PC-9 (cell line): ENCODE data around the gene STAT4. TPM values are rescaled to one million over a fixed set of nuclear protein-coding genes. Genes with fewer than 3 reads are reported as not detected.

Experiments
- BruUV-seq: library from RNA; stranded (reverse); fragments of 400-500 nt; replicated peaks from 2 replicates; lab custom pipeline; 2021; lab: Mats Ljungman, UMichigan
- CTCF ChIA-PET: fragments of 300-600 bp; sonication (Branson Sonifier 250); formaldehyde crosslinking; loops from one replicate; lab custom pipeline; 2022; ENCODE audit warnings: antibody characterized with exemption; lab: Charles Lee
- POLR2A ChIA-PET: fragments of 300-600 bp; sonication (Branson Sonifier 250); formaldehyde crosslinking; loops from one replicate; lab custom pipeline; 2022; ENCODE audit warnings: antibody characterized with exemption; ENCODE audit not compliant: unreplicated experiment; lab: Charles Lee
- DNase-seq, 2 experiments: peaks; one replicate each; pipeline versions ENCODE4 v3.0.0 to v3.0.0-alpha.2; 2015 to 2022; ENCODE audit warnings: mixed read lengths in 1 of 2
- H2AFZ ChIP-seq: fragments of 200-600 bp; sonication (generic); 2 replicates; pipeline ENCODE4 v1.8.1; 2017; ENCODE audit warnings: antibody characterized with exemption
- H3F3A ChIP-seq: fragments of 200-600 bp; sonication (generic); 2 replicates; pipeline ENCODE4 v1.8.1; 2017; ENCODE audit warnings: antibody characterized with exemption, mild to moderate bottlenecking, low read depth; ENCODE audit not compliant: insufficient read depth
- H3K27ac ChIP-seq: fragments of 200-600 bp; sonication (generic); 2 replicates; pipeline ENCODE4 v1.6.1; 2016; ENCODE audit warnings: mixed run types
- H3K27me3 ChIP-seq: fragments of 200-600 bp; sonication (generic); 2 replicates; pipeline ENCODE4 v1.6.1; 2016; ENCODE audit warnings: low read depth, mixed run types; ENCODE audit not compliant: insufficient read depth
- H3K36me3 ChIP-seq: fragments of 200-600 bp; sonication (generic); 2 replicates; pipeline ENCODE4 v1.6.1; 2016; ENCODE audit warnings: low read depth, mixed run types
- H3K4me1 ChIP-seq: fragments of 200-600 bp; sonication (generic); replicated peaks from 2 replicates; pipeline ENCODE4 v1.6.1; 2016; ENCODE audit warnings: mixed run types; ENCODE audit not compliant: insufficient read depth
- H3K4me2 ChIP-seq: fragments of 200-600 bp; sonication (generic); 2 replicates; pipeline ENCODE4 v1.6.1; 2017; ENCODE audit warnings: mixed run types
- H3K4me3 ChIP-seq: fragments of 200-600 bp; sonication (generic); 2 replicates; pipeline ENCODE4 v1.6.1; 2016; ENCODE audit warnings: mixed run types
- H3K79me2 ChIP-seq: fragments of 200-600 bp; sonication (generic); 2 replicates; pipeline ENCODE4 v1.6.1; 2017; ENCODE audit warnings: low read depth, mixed run types
- H3K9me2 ChIP-seq: fragments of 200-600 bp; sonication (generic); 2 replicates; pipeline ENCODE4 v1.8.1; 2017; ENCODE audit warnings: mild to moderate bottlenecking; ENCODE audit not compliant: insufficient read depth
- H3K9me3 ChIP-seq: fragments of 200-600 bp; sonication (generic); 2 replicates; pipeline ENCODE4 v1.8.1; 2016; ENCODE audit warnings: low read depth; ENCODE audit not compliant: insufficient read depth
- H4K20me1 ChIP-seq: fragments of 200-600 bp; sonication (generic); 2 replicates; pipeline ENCODE4 v1.8.1; 2017; ENCODE audit not compliant: insufficient read depth
- CTCF ChIP-seq: fragments of 200-600 bp; sonication (generic); conservative IDR thresholded peaks from 2 replicates; pipeline ENCODE4 v1.6.1; 2017; ENCODE audit warnings: mixed run types, antibody characterized with exemption, mild to moderate bottlenecking, moderate library complexity
- EZH2 ChIP-seq: fragments of 200-600 bp; sonication (generic); IDR thresholded peaks from 2 replicates; pipeline ENCODE4 v1.8.0; 2017; ENCODE audit warnings: antibody characterized with exemption, low read depth
- intact Hi-C: fragments of 100-400 bp; cut with micrococcal nuclease; formaldehyde crosslinking; loops from one replicate; pipeline ENCODE4 v1.10.0; 2022; ENCODE audit not compliant: unreplicated experiment
- total RNA-seq: library from RNA; stranded (reverse); gene quantifications from 2 replicates; pipeline ENCODE4 v1.2.3, GENCODE V29; 2021

The STAT4 gene
- total RNA-seq, 1 experiment from 2014 or later, result 0.70 TPM

- Histone ChIP-seq H3K36me3 (no peaks in the 10 kb centered on the region), H3K27ac (no peak overlapping the region), H3K4me2 (no peak overlapping the region), H3K4me3 (no peak overlapping the region), H2AFZ (no peak overlapping the region), H3K4me1 (no peaks in the 10 kb centered on the region), H4K20me1 (no peaks in the 10 kb centered on the region), H3F3A (no peaks in the 10 kb centered on the region), H3K9me3 (no peaks in the 10 kb centered on the region), H3K9me2 (no peaks in the 10 kb centered on the region), H3K79me2 (no peaks in the 10 kb centered on the region), H3K27me3 (no peaks in the 10 kb centered on the region)
- TF ChIP-seq EZH2 (no peak), CTCF (no peak)
- POLR2A ChIA-PET, result no interaction called here
- CTCF ChIA-PET, result no interaction called here
- DNase-seq, result no peak
- intact Hi-C loops, result no loop called here
- BruUV-seq, result no TSS peak
Observed at GRCh38 chr2:191144217-191144616, 6.6 kb downstream of the STAT4 start.

- POLR2A ChIA-PET, result no interaction called here
- Histone ChIP-seq H3K9me3 (no peaks in the 10 kb centered on the region), H2AFZ (no peak overlapping the region), H3K79me2 (no peaks in the 10 kb centered on the region), H3K4me1 (no peaks in the 10 kb centered on the region), H3K4me2 (no peak overlapping the region), H3K27me3 (no peaks in the 10 kb centered on the region), H3F3A (no peaks in the 10 kb centered on the region), H3K9me2 (no peaks in the 10 kb centered on the region), H3K4me3 (no peak overlapping the region), H3K36me3 (no peaks in the 10 kb centered on the region), H3K27ac (no peak overlapping the region), H4K20me1 (no peaks in the 10 kb centered on the region)
- no peak for TF ChIP-seq EZH2
- DNase-seq, result no peak
- CTCF ChIA-PET, result no interaction called here
- no TSS peak for BruUV-seq
- intact Hi-C loops, result no loop called here
Observed at GRCh38 chr2:191143791-191144190, 7.0 kb downstream of the STAT4 start.

- no TSS peak for BruUV-seq
- intact Hi-C loops, result no loop called here
- H3K27me3 ChIP-seq, result no peaks in the 10 kb centered on the region
- ChIA-PET POLR2A (no interaction called here), CTCF (no interaction called here)
- no peak overlapping the region for H2AFZ ChIP-seq
- no peaks in the 10 kb centered on the region for H3K9me3 ChIP-seq
- no peaks in the 10 kb centered on the region for H3K79me2 ChIP-seq
- H3K9me2 ChIP-seq, result no peaks in the 10 kb centered on the region
- H3K4me1 ChIP-seq, result no peaks in the 10 kb centered on the region
- TF ChIP-seq EZH2 (no peak), CTCF (no peak)
- no peaks in the 10 kb centered on the region for H3F3A ChIP-seq
- no peaks in the 10 kb centered on the region for H4K20me1 ChIP-seq
- H3K4me3 ChIP-seq, result no peak overlapping the region
- H3K27ac ChIP-seq, result no peak overlapping the region
- H3K4me2 ChIP-seq, result no peak overlapping the region
- DNase-seq, result no peak
- H3K36me3 ChIP-seq, result no peaks in the 10 kb centered on the region
Observed at GRCh38 chr2:191128911-191129304, 21.9 kb downstream of the STAT4 start.
